HS-27A (cell line): Measurements from ENCODE around the gene EVI2A.
A peak's percentile ranks its signal among the peaks of the same experiment; 100 is the strongest.

Experiments
- DNase-seq: peaks from one replicate; pipeline ENCODE4 v3.0.0-alpha.2; 2012; ENCODE audit warnings: low read depth, missing footprints

EVI2A gene

GRCh38 chr17:31272803-31273202 is 48.6 kb downstream of the EVI2A start:
- no peak for DNase-seq

GRCh38 chr17:31272236-31272635 is 49.2 kb downstream of the EVI2A start:
- no peak for DNase-seq

GRCh38 chr17:31269578-31269983 is 51.8 kb downstream of the EVI2A start:
- peak; percentile 87 for DNase-seq

- no peak for DNase-seq
Measured at GRCh38 chr17:31269036-31269577, 52.3 kb downstream of the EVI2A start.
